GM10266 (cell line): Measurements from ENCODE around the gene SPEF1.
"Not testable (repeated sequence)": the region's sequence is repeated elsewhere in the genome, so short reads cannot be mapped to it uniquely, and the experiment has no call there.

ENCODE experiments used
- DNase-seq: peaks from one replicate; pipeline ENCODE4 v3.0.0; 2012; ENCODE audit errors: extremely low spot score
- CTCF ChIP-seq: IDR thresholded peaks from 2 replicates; pipeline ENCODE4 v1.5.1; 2012; ENCODE audit warnings: mild to moderate bottlenecking, low read depth; ENCODE audit not compliant: control insufficient read depth, insufficient read depth; ENCODE audit errors: missing control alignments

SPEF1 gene

GRCh38 chr20:3781153-3781910, at the start of gene SPEF1:
TSS of gene SPEF1 (minus strand) at chr20:3781448. CDS start at chr20:3781287, 161 bp downstream.
- peak; percentile 93 for DNase-seq
- peak; percentile 29 for TF ChIP-seq CTCF

- not testable (repeated sequence) for DNase-seq
These were observed 48.6 kb upstream of the SPEF1 start for GRCh38 chr20:3829891-3830290.

GRCh38 chr20:3828798-3829197, 47.5 kb upstream of the SPEF1 start:
- DNase-seq, result no peak
- TF ChIP-seq CTCF, result no peak

GRCh38 chr20:3826420-3826819, 45.2 kb upstream of the SPEF1 start:
- no peak for TF ChIP-seq CTCF

GRCh38 chr20:3825526-3825925, 44.3 kb upstream of the SPEF1 start:
- TF ChIP-seq CTCF, result no peak
- no peak for DNase-seq

More at GRCh38 chr20:3826420-3826819, 45.2 kb upstream of the SPEF1 start:
- DNase-seq, result no peak

- no peak for DNase-seq
These were observed 42.6 kb upstream of the SPEF1 start for GRCh38 chr20:3823881-3824280.

GRCh38 chr20:3821996-3822395, 40.7 kb upstream of the SPEF1 start:
- DNase-seq, result no peak
- TF ChIP-seq CTCF, result no peak

More at GRCh38 chr20:3823881-3824280, 42.6 kb upstream of the SPEF1 start:
- TF ChIP-seq CTCF, result no peak
